ENCODE results near the gene SLC7A11.

SLC7A11 gene

DNA sequence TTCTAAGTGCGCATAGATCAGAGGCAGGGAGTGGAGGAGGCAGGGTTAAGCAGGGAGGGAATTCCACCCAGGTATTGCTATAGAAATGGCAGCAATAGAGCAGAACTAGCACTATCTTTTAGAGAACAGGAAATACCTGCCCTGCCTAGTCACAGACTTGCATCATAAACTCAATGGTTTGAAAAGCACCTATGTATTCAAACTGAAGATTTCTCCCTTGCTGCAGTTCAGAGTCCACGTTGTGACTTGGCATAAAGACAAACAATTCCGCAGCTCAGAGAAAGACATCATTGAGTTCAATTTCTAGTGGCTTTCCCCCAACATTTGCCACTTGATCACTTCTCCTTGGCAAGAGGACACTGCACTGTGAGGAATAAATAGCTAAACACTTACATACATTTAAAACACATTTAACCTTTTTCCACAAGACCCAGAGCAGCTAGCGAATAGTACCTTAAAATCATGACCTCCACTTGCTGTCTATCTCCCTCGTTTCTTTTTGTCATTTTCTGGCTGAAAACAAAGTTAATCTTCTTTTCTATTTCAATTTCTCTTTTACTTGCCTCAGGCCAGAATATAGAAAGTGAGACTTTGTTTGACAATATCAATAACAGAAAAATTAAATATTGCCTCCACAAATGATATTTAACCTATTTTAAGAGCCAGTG is 42.4 kb downstream of the SLC7A11 start:
- H3K36me3 ChIP-seq = no peaks in the 10 kb centered on the region
- no peaks in the 10 kb centered on the region for H3K4me1 ChIP-seq
- H3K27ac ChIP-seq = no peak overlapping the region
- intact Hi-C loops (cut with DNase I; ENCODE audit: low total_unique reads) = no loop called here
- H3K4me3 ChIP-seq = no peak overlapping the region
- no peaks in the 10 kb centered on the region for H3K9me3 ChIP-seq
- no peaks in the 10 kb centered on the region for H3K27me3 ChIP-seq
- no peak for DNase-seq
- TF ChIP-seq, protein P1, sequence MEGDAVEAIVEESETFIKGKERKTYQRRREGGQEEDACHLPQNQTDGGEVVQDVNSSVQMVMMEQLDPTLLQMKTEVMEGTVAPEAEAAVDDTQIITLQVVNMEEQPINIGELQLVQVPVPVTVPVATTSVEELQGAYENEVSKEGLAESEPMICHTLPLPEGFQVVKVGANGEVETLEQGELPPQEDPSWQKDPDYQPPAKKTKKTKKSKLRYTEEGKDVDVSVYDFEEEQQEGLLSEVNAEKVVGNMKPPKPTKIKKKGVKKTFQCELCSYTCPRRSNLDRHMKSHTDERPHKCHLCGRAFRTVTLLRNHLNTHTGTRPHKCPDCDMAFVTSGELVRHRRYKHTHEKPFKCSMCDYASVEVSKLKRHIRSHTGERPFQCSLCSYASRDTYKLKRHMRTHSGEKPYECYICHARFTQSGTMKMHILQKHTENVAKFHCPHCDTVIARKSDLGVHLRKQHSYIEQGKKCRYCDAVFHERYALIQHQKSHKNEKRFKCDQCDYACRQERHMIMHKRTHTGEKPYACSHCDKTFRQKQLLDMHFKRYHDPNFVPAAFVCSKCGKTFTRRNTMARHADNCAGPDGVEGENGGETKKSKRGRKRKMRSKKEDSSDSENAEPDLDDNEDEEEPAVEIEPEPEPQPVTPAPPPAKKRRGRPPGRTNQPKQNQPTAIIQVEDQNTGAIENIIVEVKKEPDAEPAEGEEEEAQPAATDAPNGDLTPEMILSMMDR (IDR thresholded peaks at IDR 0.05) = no peak

DNA sequence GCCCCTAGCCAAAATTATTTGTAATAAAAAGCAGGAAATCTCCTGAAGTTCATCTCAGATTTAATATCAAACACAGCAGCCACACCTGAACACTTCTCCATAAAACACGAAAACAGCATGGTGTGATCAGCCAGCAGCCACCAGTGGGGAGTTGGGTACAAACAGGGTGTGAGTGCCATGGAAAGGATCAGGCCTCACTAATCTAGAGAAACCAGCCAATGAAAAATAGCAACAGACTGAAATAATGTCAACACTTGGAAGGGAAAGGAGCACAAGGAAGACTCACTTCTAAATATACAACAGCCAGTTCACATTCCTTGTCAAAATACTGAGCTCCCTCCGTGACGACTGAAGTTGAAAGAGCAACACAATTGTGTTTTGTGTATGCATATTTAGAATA is 46.0 kb downstream of the SLC7A11 start:
- intact Hi-C loops (cut with DNase I; ENCODE audit: low total_unique reads) = loop anchor here (2.0 kb wide), 1 partner anchor 25 kb away; no protein-coding TSS in a partner anchor
- no peak overlapping the region for H3K27ac ChIP-seq
- no peaks in the 10 kb centered on the region for H3K36me3 ChIP-seq
- no peaks in the 10 kb centered on the region for H3K27me3 ChIP-seq
- H3K4me3 ChIP-seq = no peak overlapping the region
- no peaks in the 10 kb centered on the region for H3K4me1 ChIP-seq
- no peak for DNase-seq
- TF ChIP-seq, protein P1 (IDR thresholded peaks at IDR 0.05) = no peak
- no peaks in the 10 kb centered on the region for H3K9me3 ChIP-seq

DNA sequence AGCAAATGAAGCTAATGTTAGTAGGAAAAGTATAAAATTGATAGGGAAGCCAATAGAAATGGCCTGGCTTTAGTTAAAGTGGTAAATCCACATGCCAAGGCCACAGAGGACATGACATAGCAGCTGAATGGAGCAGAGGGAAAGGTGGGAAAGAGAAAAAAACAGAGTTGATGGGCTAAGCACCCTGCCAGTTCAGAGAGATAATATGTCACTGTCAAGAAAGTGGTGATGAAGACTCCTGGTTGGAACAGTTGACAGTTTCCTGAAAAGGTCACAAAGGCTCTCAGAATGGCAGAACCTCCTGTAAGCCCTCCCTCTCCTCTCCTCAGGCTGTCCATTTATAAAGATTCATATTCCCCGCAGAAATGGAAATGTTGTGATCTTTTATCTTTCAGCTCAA is 48.2 kb downstream of the SLC7A11 start:
- intact Hi-C loops (cut with DNase I; ENCODE audit: low total_unique reads) = no loop called here
- TF ChIP-seq, protein P1 (IDR thresholded peaks at IDR 0.05) = no peak

DNA sequence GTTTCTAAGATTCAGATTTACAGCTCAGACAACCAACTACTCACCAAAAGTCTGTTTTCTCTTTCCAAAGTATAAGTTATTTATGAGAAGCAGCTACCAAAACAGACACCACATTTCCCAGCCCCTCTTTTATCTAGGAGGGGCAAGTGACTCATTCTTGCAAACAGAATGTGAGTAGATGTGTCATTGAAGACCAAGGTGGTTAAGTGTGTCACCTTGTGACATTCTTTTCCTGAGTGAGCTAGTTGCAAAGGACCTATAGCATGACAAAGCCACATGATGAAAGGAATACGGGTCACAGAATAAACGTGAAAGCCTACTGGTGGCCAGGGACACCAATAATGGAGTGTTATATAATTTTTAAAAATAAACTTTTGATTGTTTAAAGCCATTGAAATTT is 50.0 kb downstream of the SLC7A11 start:
- Histone ChIP-seq H3K27ac (no peak overlapping the region), H3K27me3 (no peaks in the 10 kb centered on the region), H3K36me3 (no peaks in the 10 kb centered on the region), H3K9me3 (no peaks in the 10 kb centered on the region), H3K4me1 (no peaks in the 10 kb centered on the region), H3K4me3 (no peak overlapping the region)
- TF ChIP-seq, protein P1 (IDR thresholded peaks at IDR 0.05) = no peak
- no peak for DNase-seq
- intact Hi-C loops (cut with DNase I; ENCODE audit: low total_unique reads) = no loop called here

More for the DNA sequence above, 48.2 kb downstream of the SLC7A11 start:
- no peak for DNase-seq
- Histone ChIP-seq H3K4me3 (no peak overlapping the region), H3K36me3 (no peaks in the 10 kb centered on the region), H3K27me3 (no peaks in the 10 kb centered on the region), H3K27ac (no peak overlapping the region), H3K9me3 (no peaks in the 10 kb centered on the region), H3K4me1 (no peaks in the 10 kb centered on the region)

DNA sequence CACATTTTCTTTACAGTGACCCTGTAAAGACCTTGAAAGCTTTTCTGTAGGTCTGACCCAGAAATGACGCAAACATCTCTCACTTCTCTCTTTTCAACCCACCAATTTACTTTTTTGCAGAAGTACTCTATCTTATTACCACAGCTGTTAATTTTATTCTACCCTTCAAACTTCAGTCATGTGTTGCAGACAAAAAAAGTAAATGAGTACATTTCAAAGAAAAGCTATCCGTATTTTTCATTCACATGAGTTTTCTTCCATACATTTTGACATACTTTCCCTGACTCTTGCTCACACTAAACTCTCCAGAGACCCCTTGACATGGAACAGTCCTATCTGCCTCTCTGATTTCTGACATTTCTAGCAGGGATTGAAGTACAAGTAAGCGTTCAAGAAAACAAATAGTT is 51.7 kb downstream of the SLC7A11 start:
- DNase-seq = no peak
- Histone ChIP-seq H3K36me3 (no peaks in the 10 kb centered on the region), H3K27me3 (no peaks in the 10 kb centered on the region), H3K27ac (no peak overlapping the region), H3K9me3 (no peaks in the 10 kb centered on the region), H3K4me3 (no peak overlapping the region), H3K4me1 (no peaks in the 10 kb centered on the region)
- intact Hi-C loops (cut with DNase I; ENCODE audit: low total_unique reads) = no loop called here
- TF ChIP-seq, protein P1 (IDR thresholded peaks at IDR 0.05) = no peak

DNA sequence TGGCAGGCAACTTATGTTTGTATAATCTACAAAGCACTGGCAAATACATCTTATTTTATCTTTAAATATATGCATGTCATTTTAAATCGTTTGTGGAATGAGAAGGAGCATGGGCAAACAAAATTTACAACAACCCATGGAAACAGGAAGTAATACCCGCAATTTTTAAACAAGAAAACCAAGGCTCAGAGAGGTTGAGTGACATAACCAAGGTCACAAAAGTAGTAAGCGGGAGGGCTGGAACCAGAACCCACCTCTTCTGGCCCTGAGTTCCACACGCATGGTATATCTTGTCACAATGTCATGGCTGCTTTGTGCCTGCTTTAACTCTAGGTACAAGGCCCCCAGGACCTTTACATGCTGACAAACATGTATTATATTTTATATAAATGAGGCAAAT is 52.9 kb downstream of the SLC7A11 start:
- Histone ChIP-seq H3K36me3 (no peaks in the 10 kb centered on the region), H3K27me3 (no peaks in the 10 kb centered on the region), H3K9me3 (no peaks in the 10 kb centered on the region), H3K4me1 (no peaks in the 10 kb centered on the region), H3K4me3 (no peak overlapping the region), H3K27ac (no peak overlapping the region)
- TF ChIP-seq, protein P1 (IDR thresholded peaks at IDR 0.05) = no peak
- intact Hi-C loops (cut with DNase I; ENCODE audit: low total_unique reads) = no loop called here
- no peak for DNase-seq
